Upper lobe of right lung (tissue), 1 donor: ENCODE data around the gene DCAF7. TPM values are rescaled to one million over a fixed set of nuclear protein-coding genes. Genes with fewer than 3 reads are reported as not detected.

Experiments used
- ATAC-seq: fragments of 200-7000 bp; cut with Tn5 transposase; one replicate; pipeline ENCODE4 v1.9.1; 2020; ENCODE audit warnings: mild to moderate bottlenecking, moderate library complexity
- DNase-seq: peaks from one replicate; pipeline ENCODE4 v3.0.0-alpha.2; 2020
- H3K27ac ChIP-seq: fragments of 200-600 bp; one replicate; pipeline ENCODE4 v1.8.0; 2022
- H3K27me3 ChIP-seq: fragments of 200-600 bp; one replicate; pipeline ENCODE4 v1.8.0; 2022; ENCODE audit warnings: mild to moderate bottlenecking
- H3K36me3 ChIP-seq: fragments of 200-600 bp; one replicate; pipeline ENCODE4 v1.8.0; 2022
- H3K4me1 ChIP-seq: fragments of 200-600 bp; one replicate; pipeline ENCODE4 v1.8.0; 2022
- H3K4me3 ChIP-seq: fragments of 200-600 bp; one replicate; pipeline ENCODE4 v1.8.0; 2022; ENCODE audit warnings: mild to moderate bottlenecking
- H3K9me3 ChIP-seq: fragments of 200-600 bp; one replicate; pipeline ENCODE4 v1.8.0; 2022
- intact Hi-C: fragments of 100-400 bp; cut with DNase I; formaldehyde crosslinking; loops from one replicate; pipeline ENCODE4 v1.11.0; 2022
- long read RNA-seq: library from polyadenylated mRNA; unstranded; transcript quantifications from one replicate; pipeline ENCODE4 v2.0.0, GENCODE V29; 2021
- total RNA-seq: library from RNA; stranded (reverse); fragmentation: NEBNext Ultra II Directional; extraction: Animal tissue kit (Norgen Biotek cat#: 25700); gene quantifications from one replicate; pipeline ENCODE4 v1.2.1, GENCODE V29; 2021
- TF ChIP-seq, protein P1 (sequence below): fragments of 200-600 bp; IDR thresholded peaks from one replicate; pipeline ENCODE4 v1.8.0; 2022; ENCODE audit warnings: antibody characterized with exemption
- donor health status: DM: no; HTN: yes; CAD: no; lungs with severe emphysema.

The DCAF7 gene, protein sequence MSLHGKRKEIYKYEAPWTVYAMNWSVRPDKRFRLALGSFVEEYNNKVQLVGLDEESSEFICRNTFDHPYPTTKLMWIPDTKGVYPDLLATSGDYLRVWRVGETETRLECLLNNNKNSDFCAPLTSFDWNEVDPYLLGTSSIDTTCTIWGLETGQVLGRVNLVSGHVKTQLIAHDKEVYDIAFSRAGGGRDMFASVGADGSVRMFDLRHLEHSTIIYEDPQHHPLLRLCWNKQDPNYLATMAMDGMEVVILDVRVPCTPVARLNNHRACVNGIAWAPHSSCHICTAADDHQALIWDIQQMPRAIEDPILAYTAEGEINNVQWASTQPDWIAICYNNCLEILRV
- total RNA-seq, result 79.9 TPM
- long read RNA-seq, full-length matches to known transcripts, result 22 of 184 reads
- long read RNA-seq, partial matches to known transcripts, result 3 of 184 reads
- long read RNA-seq, other reads (novel, unspliced or antisense), result 159 of 184 reads

DNA sequence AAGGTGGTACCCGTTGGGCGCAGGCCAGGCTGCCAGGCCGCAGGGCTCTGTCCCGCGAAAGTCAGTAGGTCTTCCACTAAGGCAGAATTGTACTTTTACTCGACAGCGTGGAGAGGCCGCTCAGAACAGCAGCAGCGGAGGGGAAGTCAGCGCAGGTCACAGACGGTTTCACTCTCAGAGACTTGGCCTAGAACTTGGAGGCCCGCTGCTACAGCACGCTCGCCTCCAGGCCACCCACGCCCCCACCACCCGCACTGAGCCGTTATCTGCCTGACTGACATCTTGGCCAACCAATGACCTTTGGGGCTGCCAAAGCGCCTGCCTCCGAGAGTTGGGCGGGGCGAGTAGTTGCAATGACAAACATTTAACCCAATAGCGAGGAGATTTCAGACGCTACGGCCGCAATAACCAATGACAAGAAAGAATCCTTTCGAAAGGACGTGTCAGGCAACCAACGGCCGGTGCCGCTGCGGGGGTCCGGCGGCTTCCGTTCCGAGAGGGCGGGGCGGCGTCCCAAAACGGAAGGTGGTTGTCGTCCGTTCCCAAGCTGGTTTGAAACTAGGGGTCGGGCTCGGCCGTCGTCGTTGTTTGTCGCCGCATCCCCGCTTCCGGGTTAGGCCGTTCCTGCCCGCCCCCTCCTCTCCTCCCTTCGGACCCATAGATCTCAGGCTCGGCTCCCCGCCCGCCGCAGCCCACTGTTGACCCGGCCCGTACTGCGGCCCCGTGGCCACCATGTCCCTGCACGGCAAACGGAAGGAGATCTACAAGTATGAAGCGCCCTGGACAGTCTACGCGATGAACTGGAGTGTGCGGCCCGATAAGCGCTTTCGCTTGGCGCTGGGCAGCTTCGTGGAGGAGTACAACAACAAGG lies at the start of gene DCAF7:
DCAF7 (plus strand) TSS at position 532 of the 871 bp plus-strand sequence; CDS start at position 733, 201 bp downstream.
- H3K4me1 ChIP-seq, result peaks cover 37% of the 10 kb centered on the region
- intact Hi-C loops, result no loop called here
- H3K27me3 ChIP-seq, result no peaks in the 10 kb centered on the region
- TF ChIP-seq, protein P1, sequence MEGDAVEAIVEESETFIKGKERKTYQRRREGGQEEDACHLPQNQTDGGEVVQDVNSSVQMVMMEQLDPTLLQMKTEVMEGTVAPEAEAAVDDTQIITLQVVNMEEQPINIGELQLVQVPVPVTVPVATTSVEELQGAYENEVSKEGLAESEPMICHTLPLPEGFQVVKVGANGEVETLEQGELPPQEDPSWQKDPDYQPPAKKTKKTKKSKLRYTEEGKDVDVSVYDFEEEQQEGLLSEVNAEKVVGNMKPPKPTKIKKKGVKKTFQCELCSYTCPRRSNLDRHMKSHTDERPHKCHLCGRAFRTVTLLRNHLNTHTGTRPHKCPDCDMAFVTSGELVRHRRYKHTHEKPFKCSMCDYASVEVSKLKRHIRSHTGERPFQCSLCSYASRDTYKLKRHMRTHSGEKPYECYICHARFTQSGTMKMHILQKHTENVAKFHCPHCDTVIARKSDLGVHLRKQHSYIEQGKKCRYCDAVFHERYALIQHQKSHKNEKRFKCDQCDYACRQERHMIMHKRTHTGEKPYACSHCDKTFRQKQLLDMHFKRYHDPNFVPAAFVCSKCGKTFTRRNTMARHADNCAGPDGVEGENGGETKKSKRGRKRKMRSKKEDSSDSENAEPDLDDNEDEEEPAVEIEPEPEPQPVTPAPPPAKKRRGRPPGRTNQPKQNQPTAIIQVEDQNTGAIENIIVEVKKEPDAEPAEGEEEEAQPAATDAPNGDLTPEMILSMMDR, result no peak
- DNase-seq, result peak; percentile 99
- peak within 1 kb of the TSS; percentile 95 for H3K27ac ChIP-seq
- ATAC-seq, result peak; percentile 98
- no peaks in the 10 kb centered on the region for H3K36me3 ChIP-seq
- H3K9me3 ChIP-seq, result no peaks in the 10 kb centered on the region
- H3K4me3 ChIP-seq, result peak within 1 kb of the TSS; percentile 99

DNA sequence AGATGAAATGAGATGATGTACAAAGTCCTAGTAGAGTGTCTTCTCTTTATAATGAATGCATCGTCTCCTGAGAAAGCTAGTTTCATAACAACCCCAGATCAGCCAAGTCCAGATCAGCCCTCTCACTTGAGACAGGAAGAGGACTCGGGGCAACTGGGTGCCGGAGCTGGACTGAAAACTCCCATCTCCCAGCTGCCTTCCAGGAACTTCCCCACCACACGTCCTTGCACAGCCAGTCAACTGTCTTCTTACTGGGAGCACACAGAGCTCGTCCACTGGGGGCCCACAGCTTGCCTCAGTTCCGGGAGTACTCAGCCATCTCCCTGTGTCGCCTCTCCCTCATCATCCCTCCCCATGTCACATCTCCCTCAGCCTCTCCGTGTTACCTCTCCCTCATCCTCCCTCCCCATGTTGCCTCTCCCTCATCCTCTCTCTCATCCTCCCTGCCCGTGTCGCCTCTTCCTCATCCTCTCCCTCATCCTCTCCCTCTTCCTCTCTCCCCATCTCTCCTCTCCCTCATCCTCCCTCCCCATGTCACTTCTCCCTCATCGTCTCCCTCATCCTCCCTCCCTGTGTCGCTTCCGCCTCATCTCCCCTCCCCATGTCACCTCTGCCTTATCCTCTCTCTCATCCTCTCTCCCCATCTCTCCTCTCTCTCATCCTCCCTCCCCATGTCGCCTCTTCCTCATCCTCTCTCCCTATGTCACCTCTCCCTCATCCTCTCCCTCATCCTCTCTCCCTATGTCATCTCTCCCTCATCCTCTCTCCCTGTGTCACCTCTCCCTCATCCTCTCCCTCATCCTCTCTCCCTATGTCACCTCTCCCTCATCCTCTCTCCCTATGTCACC lies 49.5 kb upstream of the DCAF7 start:
- Histone ChIP-seq H3K4me1 (peaks cover 20% of the 10 kb centered on the region), H3K27me3 (no peaks in the 10 kb centered on the region), H3K4me3 (no peak overlapping the region), H3K9me3 (no peaks in the 10 kb centered on the region), H3K27ac (no peak overlapping the region), H3K36me3 (no peaks in the 10 kb centered on the region)
- intact Hi-C loops, result no loop called here
- no peak for DNase-seq
- TF ChIP-seq, protein P1, result no peak
- peak; percentile 56 for ATAC-seq

DNA sequence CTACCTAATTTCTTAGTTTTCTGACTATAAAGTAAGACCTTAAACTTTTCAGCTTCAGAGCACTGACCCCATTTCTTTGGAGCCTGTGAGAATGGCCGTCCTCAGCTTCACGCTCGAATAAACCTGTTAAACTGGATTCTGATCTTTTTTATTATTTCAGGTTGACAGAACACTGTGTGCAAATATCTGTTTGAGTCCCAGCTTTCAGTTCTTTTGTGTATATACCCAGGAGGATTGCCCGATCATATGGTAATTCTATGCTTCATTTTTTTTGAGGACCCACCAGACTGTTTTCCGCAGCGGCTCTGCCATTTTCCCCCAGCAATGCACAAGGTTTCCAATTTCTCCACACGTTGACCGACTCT lies 47.0 kb upstream of the DCAF7 start:
- intact Hi-C loops, result no loop called here
- H3K27ac ChIP-seq, result peak overlapping the region; percentile 51
- no peak for DNase-seq

DNA sequence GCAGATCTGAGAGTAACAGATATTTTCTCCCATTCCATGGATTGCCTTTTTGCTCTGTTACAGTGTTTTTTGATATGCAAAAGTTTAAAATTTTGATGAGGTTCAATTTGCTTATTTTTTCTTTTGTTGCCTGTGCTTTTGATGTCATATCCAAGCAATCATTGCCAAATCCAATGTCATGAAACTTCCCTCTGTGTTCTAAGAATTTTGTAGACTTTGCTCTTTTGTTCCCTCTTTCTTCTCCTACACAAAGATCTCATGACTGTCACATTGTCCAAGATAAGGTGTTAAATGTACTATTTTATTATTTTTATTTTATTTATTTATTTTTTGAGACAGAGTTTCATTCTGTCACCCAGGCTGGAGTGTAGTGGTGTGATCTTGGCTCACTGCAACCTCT lies 46.0 kb upstream of the DCAF7 start:
- ATAC-seq, result no peak
- TF ChIP-seq, protein P1, result no peak
- H3K4me1 ChIP-seq, result peaks cover 7% of the 10 kb centered on the region
- no peaks in the 10 kb centered on the region for H3K9me3 ChIP-seq
- intact Hi-C loops, result no loop called here
- H3K4me3 ChIP-seq, result no peak overlapping the region
- peak overlapping the region; percentile 51 for H3K27ac ChIP-seq
- H3K36me3 ChIP-seq, result no peaks in the 10 kb centered on the region
- no peak for DNase-seq
- H3K27me3 ChIP-seq, result no peaks in the 10 kb centered on the region

More for the DNA sequence above, 47.0 kb upstream of the DCAF7 start:
- Histone ChIP-seq H3K4me1 (peaks cover 11% of the 10 kb centered on the region), H3K9me3 (no peaks in the 10 kb centered on the region), H3K36me3 (no peaks in the 10 kb centered on the region), H3K27me3 (no peaks in the 10 kb centered on the region), H3K4me3 (no peak overlapping the region)
- ATAC-seq, result no peak
- TF ChIP-seq, protein P1, result no peak

DNA sequence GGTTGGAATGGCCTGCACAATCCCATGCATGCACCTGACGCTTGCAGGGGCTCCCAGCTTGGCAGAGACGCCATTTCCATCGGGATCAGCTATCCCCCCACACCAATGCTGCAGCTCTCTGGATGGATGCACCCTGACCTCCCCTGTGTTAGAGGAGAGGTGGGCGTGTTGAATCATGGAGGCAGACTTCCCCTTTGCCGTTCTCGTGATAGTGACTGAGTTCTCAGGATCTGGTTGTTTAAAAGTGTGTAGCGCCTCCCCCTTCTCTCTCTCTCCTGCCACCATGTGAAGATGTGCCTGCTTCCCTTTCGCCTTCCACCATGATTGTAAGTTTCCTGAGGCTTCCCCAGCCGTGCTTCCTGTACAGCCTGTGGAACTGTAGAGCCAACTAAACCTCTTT lies 44.9 kb upstream of the DCAF7 start:
- no peaks in the 10 kb centered on the region for H3K36me3 ChIP-seq
- peak; percentile 33 for ATAC-seq
- no peaks in the 10 kb centered on the region for H3K9me3 ChIP-seq
- intact Hi-C loops, result no loop called here
- H3K4me1 ChIP-seq, result no peaks in the 10 kb centered on the region
- no peak for DNase-seq
- no peak overlapping the region for H3K4me3 ChIP-seq
- TF ChIP-seq, protein P1, result no peak
- no peak overlapping the region for H3K27ac ChIP-seq
- no peaks in the 10 kb centered on the region for H3K27me3 ChIP-seq
